GM18519 (cell line): ENCODE data around the gene RECK.

Source experiments
- ATAC-seq: cut with Tn5 transposase; IDR thresholded peaks from one replicate; pipeline ENCODE4 v1.9.1; 2021; ENCODE audit warnings: mild to moderate bottlenecking, moderate library complexity; ENCODE audit not compliant: unreplicated experiment, low FRiP score

The RECK gene

GRCh38 chr9:36023260-36024048 is 13.3 kb upstream of the RECK start:
- no peak for ATAC-seq

DNA sequence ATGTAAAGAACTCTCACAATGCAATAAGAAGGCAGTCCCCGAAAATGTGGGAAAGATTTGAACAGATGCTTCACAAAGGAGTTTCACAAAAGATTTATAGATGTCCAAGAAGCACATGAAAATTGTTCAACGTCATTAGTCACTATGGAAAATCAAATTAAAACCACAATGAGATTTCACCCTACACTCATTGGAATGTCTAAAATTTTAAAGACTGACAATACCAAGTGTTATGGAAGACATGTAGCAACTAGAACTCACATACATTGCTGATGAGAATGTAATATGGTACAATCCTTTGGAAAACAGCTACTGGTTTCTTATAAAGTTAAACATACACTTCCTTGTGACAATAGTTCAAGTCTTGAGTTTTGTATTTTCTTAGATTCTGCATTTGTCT is 11.0 kb upstream of the RECK start:
- no peak for ATAC-seq

DNA sequence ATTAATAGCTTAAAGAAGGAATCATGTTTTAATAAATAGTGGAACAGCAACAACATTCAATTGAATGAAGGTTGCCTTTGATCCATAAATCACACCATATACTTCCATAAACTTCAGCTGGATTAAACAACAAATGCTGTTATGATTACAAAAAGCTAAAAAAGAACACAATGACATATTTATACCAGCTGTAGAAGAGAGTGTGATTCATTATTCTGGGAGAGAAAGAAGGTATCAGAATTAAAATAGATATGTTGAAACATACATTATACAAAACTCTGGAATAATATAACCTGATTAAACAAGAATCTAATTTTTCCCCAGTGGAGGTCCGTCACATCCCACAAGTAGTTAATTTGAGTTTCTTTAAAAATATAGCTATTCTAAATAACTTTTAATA is 7.5 kb upstream of the RECK start:
- ATAC-seq, result no peak

DNA sequence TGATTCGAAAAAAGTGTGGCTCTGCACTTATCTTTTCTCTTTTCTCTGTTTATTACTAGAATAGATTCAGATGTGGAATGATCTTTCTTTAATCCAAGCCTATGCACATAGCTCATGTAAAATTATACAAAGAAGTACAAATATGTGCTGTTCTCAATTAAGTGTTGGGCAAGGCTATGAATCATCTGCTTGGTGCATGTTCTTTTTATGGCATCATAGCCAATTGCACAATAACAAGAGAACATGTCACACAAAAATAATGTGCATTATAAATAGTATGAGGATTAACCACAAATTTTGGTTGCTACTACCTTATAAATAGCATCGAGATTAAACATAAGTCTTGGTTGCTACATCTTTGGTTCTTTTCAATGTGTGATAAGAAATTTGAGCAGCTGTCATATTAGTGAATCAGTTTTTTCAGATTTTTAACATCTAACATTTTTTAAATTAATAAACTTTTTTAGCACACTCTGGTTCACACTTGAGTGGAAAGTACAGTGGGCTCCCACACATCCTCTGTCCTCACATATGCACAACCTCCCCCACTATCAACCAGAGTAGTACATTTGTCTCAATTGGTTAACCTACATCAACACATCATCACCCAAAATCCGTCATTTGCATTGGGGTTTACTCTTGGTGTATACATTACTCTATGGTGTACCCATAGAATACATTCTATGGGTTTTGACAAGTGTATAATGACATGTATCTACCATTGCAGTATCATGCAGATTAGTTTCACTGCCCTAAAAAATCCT is 6.8 kb upstream of the RECK start:
- no peak for ATAC-seq

DNA sequence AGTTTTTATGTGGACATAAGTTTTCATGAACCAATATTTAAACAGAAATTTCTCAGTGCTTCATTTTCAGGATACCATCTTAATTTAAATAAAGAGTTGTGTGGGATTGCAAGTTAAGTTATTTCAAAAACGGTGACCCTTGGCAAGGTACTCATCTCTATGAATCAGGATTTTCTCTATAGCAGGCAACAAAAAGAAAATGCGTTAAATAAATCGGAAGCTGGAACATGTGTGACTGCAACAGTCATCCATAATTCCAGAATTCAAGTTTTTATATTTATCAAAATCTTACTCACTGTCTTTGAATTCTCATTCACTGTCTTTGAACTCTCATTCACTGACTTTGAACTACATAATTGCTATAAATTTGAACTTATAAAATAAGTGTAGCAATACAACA is 5.8 kb upstream of the RECK start:
- no peak for ATAC-seq

DNA sequence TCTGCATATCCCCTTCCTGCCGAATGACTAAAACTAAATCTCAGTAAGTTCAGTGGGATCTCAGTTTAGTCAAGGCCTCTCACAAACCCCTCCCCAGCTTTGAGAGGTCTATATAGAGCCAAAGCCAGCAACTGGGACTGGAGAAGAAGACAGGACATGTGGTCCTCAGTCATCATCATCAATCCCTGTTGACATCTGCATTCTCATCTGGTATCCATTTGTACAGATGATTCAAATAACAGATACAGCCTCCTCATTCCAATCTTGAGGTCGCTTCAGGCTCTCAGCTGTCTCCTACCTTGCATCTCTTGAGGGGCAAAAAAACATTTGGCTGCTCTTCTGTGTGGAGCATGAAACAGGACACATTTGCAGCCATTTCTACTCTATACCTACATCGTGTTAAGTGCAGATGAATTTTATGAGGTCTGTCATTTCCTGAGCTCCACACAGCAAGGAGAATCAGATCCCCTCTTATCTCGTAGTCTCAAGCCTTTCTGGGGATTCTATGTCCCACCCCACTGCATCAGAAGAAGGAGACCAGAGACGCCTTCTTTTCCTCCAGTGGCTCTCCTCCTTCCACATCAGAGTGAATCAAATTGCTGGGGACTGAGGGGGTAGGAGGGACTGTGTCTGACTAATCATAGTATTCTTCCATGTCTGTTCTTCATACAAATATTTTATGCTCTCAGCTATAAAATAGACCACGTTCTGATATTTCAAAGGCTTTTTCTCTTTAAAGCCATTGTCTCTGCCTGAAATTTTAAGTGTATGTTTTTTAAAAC is 4.7 kb upstream of the RECK start:
- ATAC-seq, result no peak

GRCh38 chr9:36033788-36034187 is 2.9 kb upstream of the RECK start:
- no peak for ATAC-seq

- ATAC-seq, result no peak
Observed at GRCh38 chr9:36034234-36034633, 2.5 kb upstream of the RECK start.

DNA sequence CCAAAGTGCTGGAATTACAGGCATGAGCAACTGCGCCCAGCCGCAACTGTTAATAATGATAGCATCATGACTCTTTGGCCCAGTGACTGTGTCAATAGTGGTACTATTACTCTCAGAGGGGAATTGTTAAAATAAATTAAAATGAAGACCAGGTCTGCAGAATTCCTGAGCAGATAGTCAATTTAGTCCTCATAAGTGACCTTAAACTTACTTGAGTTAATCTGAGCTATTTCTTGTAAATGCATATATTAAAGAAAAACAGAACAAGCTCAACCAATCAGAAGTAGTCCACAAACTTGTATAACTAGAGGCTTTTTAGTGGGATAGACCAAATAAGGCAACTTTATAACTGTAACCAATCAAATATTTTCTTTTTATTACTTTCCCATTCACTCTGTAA is 1.7 kb upstream of the RECK start:
- no peak for ATAC-seq

GRCh38 chr9:36036253-36036779 is 397 bp upstream of the RECK start:
- ATAC-seq, result no peak

DNA sequence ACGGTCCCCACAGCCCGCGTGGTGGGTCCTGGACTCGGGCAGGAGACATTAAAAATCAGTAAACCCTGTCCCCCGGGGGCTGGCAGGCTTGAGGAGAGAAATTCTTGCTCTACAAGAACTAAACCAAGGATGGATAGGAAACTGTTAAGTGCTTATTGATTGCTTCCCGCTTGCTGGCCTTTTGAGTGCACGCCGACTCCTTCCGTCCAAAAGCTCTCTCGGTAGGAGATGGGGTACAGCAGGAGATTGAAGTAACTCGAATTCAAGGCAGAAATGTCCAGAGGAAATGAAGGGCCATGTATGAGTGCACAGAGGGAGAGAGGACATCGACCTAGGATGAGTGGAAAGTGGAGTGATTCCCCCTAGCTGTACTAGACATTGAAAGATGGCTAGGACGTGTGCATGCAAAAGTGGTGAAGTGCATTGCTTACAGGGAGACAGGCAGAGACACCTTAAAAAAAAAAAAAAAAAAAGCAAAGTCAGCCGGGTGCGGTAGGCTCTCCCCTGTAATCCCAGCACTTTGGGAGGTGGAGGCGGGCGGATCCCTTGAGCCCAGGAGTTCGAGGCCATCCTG is 923 bp downstream of the RECK start:
- ATAC-seq, result no peak

DNA sequence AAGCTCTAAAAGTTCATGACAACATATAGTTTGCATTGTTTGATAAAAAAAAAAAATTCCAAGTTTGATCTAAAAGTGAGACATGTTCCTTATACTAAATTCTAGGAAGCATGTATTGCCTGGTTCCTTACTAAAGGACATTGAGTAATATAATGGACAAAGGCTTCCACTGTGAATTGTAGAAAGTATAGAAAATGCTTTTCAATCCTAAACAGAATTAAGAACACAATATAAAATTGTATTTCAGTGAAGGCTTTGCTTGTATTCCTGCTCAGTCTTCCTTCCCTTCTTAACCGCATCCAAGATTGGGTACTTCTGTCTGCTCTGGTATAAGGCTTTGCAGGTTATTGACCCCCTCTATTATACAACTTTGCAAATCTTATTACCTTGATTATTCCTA is 2.4 kb downstream of the RECK start:
- no peak for ATAC-seq

GRCh38 chr9:36039696-36040095 is 3.0 kb downstream of the RECK start:
- ATAC-seq, result no peak

DNA sequence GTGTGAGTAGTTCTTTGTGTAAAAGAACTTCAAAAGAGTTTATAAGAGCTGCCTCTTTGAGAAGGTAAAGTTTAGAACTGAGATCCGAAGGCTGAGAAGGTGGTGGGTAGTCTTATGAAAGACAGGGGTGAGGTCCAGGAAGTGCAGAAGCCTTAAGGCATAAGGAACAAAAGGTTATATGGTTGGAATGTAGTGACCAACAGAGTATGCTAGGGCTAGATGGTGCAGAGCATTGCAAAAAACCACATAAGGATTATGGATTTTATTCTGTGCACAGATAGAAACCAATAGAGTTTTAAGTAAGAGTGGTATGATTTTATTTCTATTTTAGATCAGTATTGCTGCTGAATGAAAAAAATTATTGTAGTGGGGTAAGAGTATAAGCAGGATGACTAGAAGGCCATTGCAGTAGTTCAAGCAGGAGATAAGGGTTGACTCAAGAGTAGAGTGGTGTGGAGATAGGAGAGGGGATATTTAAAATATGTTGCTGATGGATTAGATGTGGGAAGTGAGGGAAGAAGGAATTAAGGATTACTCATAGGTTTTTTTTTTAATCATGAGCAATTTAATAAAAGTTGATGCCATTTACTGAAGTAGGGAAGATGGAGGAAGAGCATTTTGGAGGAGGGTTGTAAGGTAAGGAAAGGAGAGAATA is 3.7 kb downstream of the RECK start:
- no peak for ATAC-seq

GRCh38 chr9:36041506-36041905 is 4.8 kb downstream of the RECK start:
- ATAC-seq, result no peak

GRCh38 chr9:36045610-36046009 is 8.9 kb downstream of the RECK start:
- no peak for ATAC-seq

DNA sequence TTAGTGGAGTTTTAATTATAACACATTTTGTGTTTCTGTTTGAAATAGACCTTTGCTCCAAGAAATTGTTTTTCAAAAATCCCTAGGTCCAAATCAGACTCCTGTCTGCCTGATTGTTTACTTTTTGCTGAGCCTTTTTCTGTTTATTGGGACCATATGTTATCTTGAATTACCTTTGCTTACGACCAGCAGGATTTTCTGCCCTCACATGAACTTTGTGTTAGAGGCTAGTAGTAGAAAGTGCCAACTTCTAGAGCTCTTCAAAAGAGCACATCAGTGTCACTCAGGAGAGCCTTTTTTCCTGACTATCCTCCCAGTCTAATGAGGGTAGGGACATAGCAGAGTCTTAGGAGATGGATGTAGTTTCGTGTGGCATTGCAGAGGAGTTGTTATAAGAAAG is 10.2 kb downstream of the RECK start:
- no peak for ATAC-seq

DNA sequence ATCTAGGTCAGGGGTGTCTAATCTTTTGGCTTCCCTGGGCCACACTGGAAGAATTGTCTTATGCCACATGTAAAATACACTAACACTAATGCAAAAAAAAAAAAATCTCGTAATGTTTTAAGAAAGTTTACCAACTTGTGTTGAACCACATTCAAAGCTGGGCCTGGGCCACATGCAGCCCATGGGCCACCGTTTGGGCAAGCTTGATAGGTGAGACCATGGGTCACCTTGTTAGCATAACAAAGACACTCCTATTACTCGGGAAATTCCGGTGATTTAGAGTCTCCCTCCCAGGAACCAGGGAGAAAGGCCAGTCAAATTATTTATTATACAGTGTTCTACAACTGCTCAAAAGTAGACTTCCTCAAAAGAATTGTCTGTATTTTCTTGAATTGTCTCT is 12.7 kb downstream of the RECK start:
- no peak for ATAC-seq

DNA sequence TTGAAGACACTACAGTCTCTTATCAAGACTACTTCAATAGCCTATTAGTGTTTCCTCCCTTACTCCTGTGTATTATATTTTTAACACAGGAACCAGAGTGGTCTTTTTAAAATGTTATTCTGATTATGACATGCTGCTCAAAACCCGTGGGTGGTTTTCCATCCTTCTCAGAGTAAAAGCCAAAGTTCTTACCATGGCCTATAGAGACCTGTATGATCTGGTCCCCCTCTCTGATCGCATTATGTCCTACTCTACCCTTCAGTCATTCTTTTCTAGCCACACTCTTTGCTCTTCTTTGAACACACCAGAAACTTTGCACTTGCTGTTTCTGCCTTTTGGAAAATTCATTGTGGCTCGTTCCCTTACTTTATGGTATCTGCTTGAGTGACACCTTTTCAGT is 13.8 kb downstream of the RECK start:
- ATAC-seq, result no peak

- no peak for ATAC-seq
Observed at GRCh38 chr9:36051317-36051716, 14.6 kb downstream of the RECK start.
